GM23338 (cell line): ENCODE data around the gene UNC13C.

ENCODE experiments used
- CREB1 ChIP-seq: fragments of 250-450 bp; sonication (Bioruptor Pico); IDR thresholded peaks from 2 replicates; pipeline ENCODE4 v1.5.0; 2020; ENCODE audit warnings: low read depth, mild to moderate bottlenecking, moderate library complexity
- EZH2 ChIP-seq: fragments of 200-600 bp; sonication (generic); IDR thresholded peaks from one replicate; pipeline ENCODE4 v1.8.0; 2017; ENCODE audit warnings: antibody characterized with exemption, mild to moderate bottlenecking, low read depth; ENCODE audit not compliant: unreplicated experiment
- EZH2phosphoT487 ChIP-seq: fragments of 200-600 bp; sonication (generic); IDR thresholded peaks from one replicate; pipeline ENCODE4 v1.8.1; 2018; ENCODE audit warnings: antibody characterized with exemption; ENCODE audit not compliant: unreplicated experiment
- JUNB ChIP-seq: IDR thresholded peaks from one replicate; pipeline ENCODE4 v1.6.1; 2016; ENCODE audit warnings: antibody characterized with exemption; ENCODE audit not compliant: unreplicated experiment
- NANOG ChIP-seq: IDR thresholded peaks from 2 replicates; pipeline ENCODE4 v1.6.1; 2016; ENCODE audit warnings: antibody characterized with exemption, borderline replicate concordance
- POLR2AphosphoS5 ChIP-seq: IDR thresholded peaks from 2 replicates; pipeline ENCODE4 v1.6.1; 2016; ENCODE audit warnings: antibody characterized with exemption, low read depth
- REST ChIP-seq: IDR thresholded peaks from one replicate; pipeline ENCODE4 v1.6.1; 2018; ENCODE audit warnings: antibody characterized with exemption; ENCODE audit not compliant: unreplicated experiment
- STAT1 ChIP-seq: IDR thresholded peaks from one replicate; pipeline ENCODE4 v1.6.1; 2016; ENCODE audit warnings: antibody characterized with exemption; ENCODE audit not compliant: unreplicated experiment
- ZNF114 ChIP-seq: fragments of 250-450 bp; sonication (Bioruptor Pico); IDR thresholded peaks from 2 replicates; pipeline ENCODE4 v1.5.0; 2020; ENCODE audit warnings: mild to moderate bottlenecking, moderate library complexity
- ZNF331 ChIP-seq: fragments of 250-450 bp; sonication (Bioruptor Pico); IDR thresholded peaks from 2 replicates; pipeline ENCODE4 v1.5.0; 2020; ENCODE audit warnings: low read depth, mild to moderate bottlenecking, moderate library complexity
- TF ChIP-seq, protein P1 (sequence below), 2 experiments: fragments of 200-600 bp in 1 of 2; sonication (generic) in 1 of 2; conservative IDR thresholded peaks; 2 replicates each; pipeline versions ENCODE4 v1.5.1 to v1.6.1; 2016 to 2017; ENCODE audit warnings: antibody characterized with exemption in 2 of 2, low read depth in 2 of 2, mild to moderate bottlenecking in 2 of 2, moderate library complexity in 1 of 2
- TF ChIP-seq, protein P2 (sequence below): fragments of 250-450 bp; sonication (Bioruptor Pico); IDR thresholded peaks from 2 replicates; pipeline ENCODE4 v1.5.0; 2020; ENCODE audit warnings: mild to moderate bottlenecking, moderate library complexity

GRCh38 chr15:54017251-54017650, 39.0 kb downstream of the UNC13C start:
- TF ChIP-seq, protein P1, sequence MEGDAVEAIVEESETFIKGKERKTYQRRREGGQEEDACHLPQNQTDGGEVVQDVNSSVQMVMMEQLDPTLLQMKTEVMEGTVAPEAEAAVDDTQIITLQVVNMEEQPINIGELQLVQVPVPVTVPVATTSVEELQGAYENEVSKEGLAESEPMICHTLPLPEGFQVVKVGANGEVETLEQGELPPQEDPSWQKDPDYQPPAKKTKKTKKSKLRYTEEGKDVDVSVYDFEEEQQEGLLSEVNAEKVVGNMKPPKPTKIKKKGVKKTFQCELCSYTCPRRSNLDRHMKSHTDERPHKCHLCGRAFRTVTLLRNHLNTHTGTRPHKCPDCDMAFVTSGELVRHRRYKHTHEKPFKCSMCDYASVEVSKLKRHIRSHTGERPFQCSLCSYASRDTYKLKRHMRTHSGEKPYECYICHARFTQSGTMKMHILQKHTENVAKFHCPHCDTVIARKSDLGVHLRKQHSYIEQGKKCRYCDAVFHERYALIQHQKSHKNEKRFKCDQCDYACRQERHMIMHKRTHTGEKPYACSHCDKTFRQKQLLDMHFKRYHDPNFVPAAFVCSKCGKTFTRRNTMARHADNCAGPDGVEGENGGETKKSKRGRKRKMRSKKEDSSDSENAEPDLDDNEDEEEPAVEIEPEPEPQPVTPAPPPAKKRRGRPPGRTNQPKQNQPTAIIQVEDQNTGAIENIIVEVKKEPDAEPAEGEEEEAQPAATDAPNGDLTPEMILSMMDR (conservative IDR thresholded peaks at IDR 0.05; ENCODE audit: low read depth in 2 of 2) = no peak
- no peak for TF ChIP-seq NANOG
- no peak for TF ChIP-seq EZH2
- TF ChIP-seq POLR2AphosphoS5 = no peak
- TF ChIP-seq ZNF114 (CRISPR knock-in tag) = no peak
- no peak for TF ChIP-seq ZNF331 (CRISPR knock-in tag)
- no peak for TF ChIP-seq REST
- no peak for TF ChIP-seq EZH2phosphoT487
- TF ChIP-seq JUNB = no peak
- TF ChIP-seq STAT1 = no peak
- TF ChIP-seq, protein P2, sequence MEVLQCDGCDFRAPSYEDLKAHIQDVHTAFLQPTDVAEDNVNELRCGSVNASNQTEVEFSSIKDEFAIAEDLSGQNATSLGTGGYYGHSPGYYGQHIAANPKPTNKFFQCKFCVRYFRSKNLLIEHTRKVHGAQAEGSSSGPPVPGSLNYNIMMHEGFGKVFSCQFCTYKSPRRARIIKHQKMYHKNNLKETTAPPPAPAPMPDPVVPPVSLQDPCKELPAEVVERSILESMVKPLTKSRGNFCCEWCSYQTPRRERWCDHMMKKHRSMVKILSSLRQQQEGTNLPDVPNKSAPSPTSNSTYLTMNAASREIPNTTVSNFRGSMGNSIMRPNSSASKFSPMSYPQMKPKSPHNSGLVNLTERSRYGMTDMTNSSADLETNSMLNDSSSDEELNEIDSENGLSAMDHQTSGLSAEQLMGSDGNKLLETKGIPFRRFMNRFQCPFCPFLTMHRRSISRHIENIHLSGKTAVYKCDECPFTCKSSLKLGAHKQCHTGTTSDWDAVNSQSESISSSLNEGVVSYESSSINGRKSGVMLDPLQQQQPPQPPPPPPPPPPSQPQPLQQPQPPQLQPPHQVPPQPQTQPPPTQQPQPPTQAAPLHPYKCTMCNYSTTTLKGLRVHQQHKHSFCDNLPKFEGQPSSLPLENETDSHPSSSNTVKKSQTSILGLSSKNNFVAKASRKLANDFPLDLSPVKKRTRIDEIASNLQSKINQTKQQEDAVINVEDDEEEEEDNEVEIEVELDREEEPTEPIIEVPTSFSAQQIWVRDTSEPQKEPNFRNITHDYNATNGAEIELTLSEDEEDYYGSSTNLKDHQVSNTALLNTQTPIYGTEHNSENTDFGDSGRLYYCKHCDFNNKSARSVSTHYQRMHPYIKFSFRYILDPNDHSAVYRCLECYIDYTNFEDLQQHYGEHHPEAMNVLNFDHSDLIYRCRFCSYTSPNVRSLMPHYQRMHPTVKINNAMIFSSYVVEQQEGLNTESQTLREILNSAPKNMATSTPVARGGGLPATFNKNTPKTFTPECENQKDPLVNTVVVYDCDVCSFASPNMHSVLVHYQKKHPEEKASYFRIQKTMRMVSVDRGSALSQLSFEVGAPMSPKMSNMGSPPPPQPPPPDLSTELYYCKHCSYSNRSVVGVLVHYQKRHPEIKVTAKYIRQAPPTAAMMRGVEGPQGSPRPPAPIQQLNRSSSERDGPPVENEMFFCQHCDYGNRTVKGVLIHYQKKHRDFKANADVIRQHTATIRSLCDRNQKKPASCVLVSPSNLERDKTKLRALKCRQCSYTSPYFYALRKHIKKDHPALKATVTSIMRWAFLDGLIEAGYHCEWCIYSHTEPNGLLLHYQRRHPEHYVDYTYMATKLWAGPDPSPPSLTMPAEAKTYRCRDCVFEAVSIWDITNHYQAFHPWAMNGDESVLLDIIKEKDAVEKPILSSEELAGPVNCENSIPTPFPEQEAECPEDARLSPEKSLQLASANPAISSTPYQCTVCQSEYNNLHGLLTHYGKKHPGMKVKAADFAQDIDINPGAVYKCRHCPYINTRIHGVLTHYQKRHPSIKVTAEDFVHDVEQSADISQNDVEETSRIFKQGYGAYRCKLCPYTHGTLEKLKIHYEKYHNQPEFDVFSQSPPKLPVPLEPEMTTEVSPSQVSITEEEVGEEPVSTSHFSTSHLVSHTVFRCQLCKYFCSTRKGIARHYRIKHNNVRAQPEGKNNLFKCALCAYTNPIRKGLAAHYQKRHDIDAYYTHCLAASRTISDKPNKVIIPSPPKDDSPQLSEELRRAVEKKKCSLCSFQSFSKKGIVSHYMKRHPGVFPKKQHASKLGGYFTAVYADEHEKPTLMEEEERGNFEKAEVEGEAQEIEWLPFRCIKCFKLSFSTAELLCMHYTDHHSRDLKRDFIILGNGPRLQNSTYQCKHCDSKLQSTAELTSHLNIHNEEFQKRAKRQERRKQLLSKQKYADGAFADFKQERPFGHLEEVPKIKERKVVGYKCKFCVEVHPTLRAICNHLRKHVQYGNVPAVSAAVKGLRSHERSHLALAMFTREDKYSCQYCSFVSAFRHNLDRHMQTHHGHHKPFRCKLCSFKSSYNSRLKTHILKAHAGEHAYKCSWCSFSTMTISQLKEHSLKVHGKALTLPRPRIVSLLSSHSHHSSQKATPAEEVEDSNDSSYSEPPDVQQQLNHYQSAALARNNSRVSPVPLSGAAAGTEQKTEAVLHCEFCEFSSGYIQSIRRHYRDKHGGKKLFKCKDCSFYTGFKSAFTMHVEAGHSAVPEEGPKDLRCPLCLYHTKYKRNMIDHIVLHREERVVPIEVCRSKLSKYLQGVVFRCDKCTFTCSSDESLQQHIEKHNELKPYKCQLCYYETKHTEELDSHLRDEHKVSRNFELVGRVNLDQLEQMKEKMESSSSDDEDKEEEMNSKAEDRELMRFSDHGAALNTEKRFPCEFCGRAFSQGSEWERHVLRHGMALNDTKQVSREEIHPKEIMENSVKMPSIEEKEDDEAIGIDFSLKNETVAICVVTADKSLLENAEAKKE (CRISPR knock-in tag) = no peak
- no peak for TF ChIP-seq CREB1 (CRISPR knock-in tag)
